Erythroblast (primary cell): ENCODE data around the gene BHLHE23.

Experiments
- GATA1 ChIP-seq: IDR thresholded peaks from 2 replicates; pipeline ENCODE4 v1.6.1; 2011; ENCODE audit warnings: low read depth, mild to moderate bottlenecking, control low read depth, low read length, moderate library complexity
- POLR2A ChIP-seq: IDR thresholded peaks from 2 replicates; pipeline ENCODE4 v1.6.1; 2011; ENCODE audit warnings: mild to moderate bottlenecking, low read length

DNA sequence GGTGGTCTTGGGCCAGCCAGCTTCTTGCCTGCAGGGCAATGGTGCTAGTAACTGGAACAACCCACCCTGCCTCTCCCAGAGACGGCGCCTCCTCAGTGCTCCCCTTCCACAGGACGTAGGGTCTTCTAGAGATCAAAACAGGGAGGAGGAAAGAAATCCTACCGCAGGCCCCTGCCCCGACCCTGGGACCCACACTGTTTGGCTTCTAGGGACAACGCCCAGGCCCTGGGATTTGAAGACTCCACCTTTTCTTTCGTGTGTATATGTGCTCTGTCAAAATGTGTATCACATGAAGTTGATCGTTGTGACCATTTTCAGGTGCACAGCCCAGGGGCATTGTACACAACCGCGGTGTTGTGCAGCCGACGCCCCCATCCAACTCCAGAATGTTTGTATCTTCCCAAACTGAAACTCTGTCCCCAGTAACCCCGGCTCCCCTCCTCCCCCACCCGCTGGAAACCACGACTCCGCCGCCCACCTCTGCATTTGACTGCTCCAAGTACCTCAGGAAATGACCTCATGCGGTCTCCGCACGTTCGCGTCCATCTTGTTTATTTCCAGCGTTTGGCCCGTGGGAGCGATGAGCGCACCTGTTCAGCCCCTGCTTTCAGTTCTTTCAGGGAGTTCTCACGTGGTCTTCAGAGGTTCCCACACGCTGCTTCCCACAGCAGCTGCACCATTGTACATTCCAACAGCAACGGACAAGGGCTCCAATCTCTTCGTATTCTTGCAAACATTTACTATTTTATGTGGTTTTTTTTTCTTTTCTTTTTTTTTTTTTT, 3.4 kb upstream of the BHLHE23 start:
- TF ChIP-seq POLR2A (no peak), GATA1 (no peak)
